Lower leg skin (tissue), 3 donors: ENCODE measurements around the gene AMELX.

Source experiments
- CTCF ChIP-seq, 3 donors: fragments of 450-650 bp; IDR thresholded peaks; one replicate each; pipeline ENCODE4 v1.5.1; 2016; ENCODE audit warnings: antibody characterized with exemption in 3 of 3, mild to moderate bottlenecking in 3 of 3, moderate library complexity in 2 of 3
- POLR2A ChIP-seq, 2 donors: fragments of 450-650 bp; IDR thresholded peaks; one replicate each; pipeline ENCODE4 v1.6.1; 2016 to 2017; ENCODE audit warnings: antibody characterized with exemption in 2 of 2, mild to moderate bottlenecking in 1 of 2, moderate library complexity in 1 of 2

- TF ChIP-seq CTCF (IDR thresholded peaks at IDR 0.05) (no peak), POLR2A (IDR thresholded peaks at IDR 0.05) (no peak)
Observed at GRCh38 chrX:11282043-11282442, 11.2 kb upstream of the AMELX start.
